ENCODE results near the gene TCF4. TPM values are rescaled to one million over a fixed set of nuclear protein-coding genes. Genes with fewer than 3 reads are reported as not detected.

TCF4 gene
- total RNA-seq, result 48.1 and 52.6 TPM in 2 replicates
- 30.5 TPM for polyA plus RNA-seq (2012)

DNA sequence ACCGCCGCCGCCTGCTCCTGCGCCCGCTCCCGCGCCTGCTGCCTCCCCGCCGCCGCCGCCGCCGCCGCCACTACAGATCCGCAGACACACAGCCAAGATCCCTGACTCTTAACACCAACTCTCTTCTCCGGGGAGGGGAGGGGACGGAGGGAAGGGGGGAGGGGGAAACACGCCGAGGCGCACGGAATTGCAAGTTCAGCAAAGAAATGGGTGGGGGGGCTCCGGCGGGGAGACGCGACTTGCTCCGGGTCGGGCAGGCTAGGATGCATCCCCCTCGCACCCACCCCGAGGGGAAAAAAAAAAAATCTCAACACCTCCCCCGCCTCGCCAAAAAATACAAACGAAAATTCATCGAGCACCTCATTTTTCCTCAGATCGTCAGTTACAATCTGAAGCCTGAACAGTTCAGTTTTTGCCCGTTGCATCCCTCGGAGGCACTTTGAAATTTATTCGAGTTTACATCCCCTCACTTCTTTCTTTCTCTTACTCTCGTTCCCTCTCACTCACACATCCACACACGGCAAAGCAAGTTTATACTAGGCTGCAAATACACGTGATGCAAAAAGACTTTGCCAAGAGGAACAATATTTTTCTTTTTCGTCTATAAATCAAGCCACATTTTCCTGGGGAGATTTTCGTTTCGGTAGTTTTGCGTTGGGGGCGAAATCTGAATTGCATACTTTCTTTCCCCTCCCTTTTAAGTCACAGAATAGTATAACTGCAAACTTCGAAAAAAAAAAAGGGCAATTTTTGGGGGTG is at the start of gene TCF4:
Gene TCF4 (minus strand): TSS at position 82 of the 759 bp plus-strand sequence. CDS start 1,076 bp downstream, outside the sequence.
- peak; percentile 64 for DNase-seq (ENCODE audit: low read depth)

DNA sequence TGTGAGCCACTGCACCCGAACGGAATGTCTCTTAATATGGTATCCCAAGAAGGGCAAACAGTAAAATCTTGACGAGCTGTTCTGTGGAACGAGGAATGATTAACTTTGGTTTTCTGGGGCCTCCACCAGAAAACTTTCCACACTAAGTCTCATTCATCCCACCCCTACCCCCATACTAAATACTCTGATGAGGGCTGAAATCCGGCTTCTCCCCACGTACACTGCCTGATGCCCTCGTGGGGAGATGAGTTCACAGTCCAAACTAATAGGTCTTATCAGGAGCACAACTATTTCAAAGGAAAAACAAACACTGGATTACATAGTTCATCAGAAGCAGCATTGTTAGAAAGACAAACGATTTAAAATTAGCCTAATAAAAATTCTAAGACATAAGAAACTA is 49.2 kb upstream of the TCF4 start:
- no peak for DNase-seq (ENCODE audit: low read depth)

DNA sequence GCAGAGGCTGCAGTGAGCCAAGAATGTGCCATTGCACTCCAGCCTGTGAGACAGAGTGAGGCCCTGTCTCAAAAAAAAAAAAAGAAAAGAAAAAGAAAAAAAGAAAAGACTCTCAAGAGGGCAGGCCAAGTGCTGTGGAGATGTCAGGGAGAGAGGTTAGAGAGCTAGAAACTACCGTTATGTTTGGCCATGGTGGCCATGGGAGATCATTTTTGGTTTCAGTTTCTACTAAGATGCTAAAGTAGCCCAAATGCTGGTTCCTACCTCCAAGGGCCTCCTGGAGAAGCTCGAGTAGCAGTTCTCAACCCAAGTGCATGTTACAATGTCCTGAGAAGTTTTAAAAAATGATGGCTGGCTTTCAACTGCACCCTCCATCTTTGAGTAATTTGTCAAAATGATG is 47.4 kb upstream of the TCF4 start:
- DNase-seq (ENCODE audit: low read depth), result no peak

DNA sequence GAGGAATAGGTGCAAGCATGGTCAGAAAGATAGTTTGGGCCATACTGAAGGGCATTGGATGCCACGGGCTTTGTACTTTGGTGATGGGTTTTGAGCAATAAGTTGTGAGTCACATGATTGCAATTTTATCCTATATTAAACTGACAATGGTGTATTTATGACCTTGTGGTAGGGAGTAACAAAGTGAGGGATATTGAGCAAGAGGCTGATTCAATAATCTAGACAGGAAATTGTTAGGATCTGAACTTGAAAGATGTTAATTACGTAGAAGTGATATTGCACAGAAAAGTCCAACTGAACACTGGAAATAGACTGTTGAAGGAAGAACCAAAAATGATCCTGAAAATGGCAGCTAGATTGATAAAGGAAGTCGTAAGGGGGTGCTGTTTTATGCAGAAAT is 46.6 kb upstream of the TCF4 start:
- no peak for DNase-seq (ENCODE audit: low read depth)

DNA sequence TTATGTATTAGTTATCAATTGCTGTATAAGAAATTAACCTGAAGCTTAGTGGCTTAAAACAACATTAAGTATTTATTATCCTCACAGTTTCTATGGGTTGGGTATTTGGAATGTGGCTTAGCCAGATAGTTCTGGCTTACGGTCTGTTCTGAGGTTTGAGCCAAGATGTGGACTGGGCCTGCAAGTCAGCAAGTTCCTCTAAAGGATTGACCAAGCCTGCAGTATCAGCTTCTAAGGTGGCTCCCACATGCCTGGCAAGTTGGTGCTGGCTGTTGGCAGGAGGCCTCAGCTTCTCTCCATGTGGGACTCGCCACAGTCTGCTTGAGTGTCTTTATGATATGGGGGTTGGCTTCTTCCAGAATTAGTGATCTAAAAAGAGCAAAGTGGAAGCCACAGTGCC is 45.0 kb upstream of the TCF4 start:
- DNase-seq (ENCODE audit: low read depth), result peak; percentile 29

DNA sequence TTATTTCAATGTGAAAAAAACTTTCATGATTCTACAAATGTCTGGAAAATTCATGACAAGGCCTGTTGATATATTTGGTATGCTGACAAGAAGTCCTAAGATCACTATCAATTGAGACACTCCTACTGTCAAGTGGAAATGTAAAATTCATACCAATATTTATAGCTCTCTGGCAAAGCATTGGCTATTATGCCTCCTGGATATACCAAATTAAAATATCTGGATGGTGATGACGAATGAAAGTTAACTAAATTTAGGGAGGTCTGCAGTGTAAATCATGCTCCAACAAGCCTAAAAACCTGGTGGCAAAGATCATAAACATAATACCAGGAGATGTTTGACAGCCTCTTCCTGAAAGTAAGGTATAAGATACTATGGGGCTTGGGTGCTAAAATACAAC is 41.1 kb upstream of the TCF4 start:
- no peak for DNase-seq (ENCODE audit: low read depth)

DNA sequence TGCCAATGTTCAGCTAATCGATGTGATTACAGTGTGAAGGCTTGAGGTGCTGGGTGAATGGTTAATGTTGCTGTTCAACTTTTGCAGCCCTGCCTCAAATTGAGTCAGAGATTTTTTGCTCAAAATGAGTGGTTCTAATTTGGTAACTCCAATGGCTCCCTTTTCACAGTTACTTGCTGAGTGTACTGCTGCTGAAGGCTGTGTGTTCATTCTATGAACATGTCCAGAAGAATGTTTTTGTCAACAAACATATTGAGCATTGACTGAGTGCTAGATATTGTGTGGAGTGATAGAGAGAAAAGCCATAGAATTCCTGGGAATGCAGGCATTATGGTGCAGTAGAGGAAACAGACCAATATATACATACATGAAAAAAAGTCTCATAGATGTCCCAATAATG is 39.0 kb upstream of the TCF4 start:
- no peak for DNase-seq (ENCODE audit: low read depth)

DNA sequence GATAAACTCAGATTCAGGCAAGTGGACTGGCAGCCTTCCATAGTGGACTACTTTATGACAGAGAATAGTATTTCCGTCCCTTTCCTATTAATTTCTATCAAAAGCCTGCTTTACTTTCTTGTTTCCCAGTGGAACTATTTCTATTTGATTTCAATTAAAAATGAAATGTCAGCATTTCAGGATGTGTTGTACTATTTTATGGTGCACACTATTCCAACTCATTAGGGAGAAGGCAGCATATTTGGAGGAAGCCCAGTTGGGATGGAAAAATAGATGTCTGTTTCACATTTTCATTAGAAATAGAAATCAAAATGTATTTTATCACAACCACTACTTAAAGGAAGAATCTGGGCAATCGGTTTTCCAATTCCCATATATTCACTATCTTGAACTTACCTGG is 37.9 kb upstream of the TCF4 start:
- no peak for DNase-seq (ENCODE audit: low read depth)

DNA sequence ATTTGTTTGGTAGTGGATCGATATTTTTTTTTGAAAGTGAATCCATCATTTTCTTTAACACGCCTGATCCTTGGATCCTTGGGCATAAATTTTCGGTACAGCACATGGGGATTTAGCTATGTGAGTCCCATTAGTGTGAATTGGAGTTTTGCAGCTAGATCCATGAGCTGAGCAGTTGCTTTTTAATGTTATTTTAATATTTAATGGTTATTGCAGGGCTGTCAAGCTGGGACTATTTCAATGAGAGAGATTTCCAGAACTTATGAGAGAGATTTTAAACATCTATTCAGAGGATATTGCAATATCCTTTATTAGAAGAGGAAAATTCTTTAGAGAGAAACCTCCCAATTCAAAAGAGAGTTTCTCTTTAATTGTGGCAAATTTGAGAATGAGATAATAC is 35.6 kb upstream of the TCF4 start:
- no peak for DNase-seq (ENCODE audit: low read depth)

DNA sequence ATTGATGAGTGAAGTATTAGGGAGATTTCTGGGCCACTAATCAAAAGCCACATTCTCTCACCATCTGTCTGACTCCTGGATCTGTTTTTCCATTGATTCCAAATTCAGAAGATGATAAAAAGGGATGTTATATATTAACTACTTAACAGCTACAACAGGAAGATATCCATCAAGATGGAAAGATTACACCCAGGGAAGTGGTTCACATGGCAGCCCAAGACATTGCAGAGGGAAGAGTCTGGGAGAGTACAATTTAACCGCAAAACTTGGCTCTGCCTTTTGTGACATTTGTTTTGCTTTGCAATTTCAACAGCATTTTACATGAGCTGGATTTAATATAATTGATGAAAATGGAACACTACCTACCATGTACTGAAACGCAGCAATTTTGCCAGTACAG is 22.5 kb upstream of the TCF4 start:
- DNase-seq (ENCODE audit: low read depth), result no peak

DNA sequence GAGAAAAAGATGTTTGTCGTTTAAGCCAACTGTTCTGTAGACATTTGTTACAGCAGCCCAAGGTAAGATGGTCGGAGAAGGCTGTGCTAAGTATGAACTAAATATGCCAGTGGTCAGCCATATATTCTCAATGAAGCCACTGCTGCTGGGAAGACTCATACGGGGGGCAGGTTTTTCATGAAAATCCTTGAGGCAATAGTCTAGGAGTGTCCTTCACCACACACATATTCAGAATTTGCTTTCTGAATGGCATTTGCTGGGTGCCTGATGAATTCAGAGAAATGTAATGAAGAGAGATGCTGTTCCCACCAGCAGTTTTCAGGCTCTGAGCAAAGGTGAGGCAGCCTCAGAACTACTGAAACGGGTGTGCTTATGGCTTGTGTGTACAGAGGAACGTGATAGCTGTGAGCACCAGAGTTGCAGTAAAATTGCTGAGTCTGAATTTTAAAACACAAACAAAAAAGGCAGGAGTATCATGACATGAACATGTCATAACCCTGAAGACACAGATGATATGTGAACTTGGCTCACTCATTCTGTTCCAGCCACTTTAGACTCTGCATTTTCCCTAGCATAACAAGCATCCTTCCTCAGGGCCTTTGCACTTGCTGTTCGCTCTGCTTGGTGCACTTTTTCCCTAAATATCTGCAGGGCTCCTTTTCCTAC is 21.3 kb upstream of the TCF4 start:
- no peak for DNase-seq (ENCODE audit: low read depth)

DNA sequence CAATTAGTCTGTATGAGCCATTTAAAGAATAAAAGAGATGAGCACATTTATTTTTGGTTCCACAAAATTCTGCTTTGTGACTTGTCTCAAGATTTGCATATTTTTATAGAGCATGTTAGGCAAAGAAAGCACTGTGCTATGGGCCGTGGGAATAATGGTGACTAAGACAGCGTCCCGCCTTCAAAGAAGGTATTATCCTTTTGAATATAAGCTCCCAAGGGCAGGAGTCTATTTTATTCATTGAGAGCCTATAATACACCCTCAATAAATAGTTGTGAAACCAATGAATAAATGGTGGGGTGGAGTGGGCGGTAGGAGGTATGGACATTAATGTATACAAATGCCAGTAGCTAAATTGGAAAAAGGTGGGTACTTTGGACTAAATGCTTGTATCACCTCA is 20.5 kb upstream of the TCF4 start:
- DNase-seq (ENCODE audit: low read depth), result no peak

DNA sequence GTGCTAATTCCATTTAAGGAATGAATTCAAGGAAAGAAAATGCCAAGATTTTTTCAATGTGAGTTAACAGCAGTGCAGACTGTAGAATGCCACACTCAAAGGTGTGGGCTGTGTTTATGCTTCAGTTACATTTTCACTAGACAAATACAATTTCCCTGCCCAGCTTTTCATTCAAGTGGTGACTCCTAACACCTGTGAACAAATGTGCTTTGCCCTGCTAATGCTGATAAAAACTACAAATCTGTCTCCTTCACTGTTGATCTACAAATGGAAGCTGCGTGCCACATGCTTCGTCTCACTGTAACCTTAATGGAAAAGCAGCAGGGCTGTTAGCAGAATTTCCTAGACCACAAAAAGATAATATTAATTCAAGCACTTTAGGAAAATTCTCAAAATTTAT is 19.8 kb upstream of the TCF4 start:
- DNase-seq (ENCODE audit: low read depth), result no peak

DNA sequence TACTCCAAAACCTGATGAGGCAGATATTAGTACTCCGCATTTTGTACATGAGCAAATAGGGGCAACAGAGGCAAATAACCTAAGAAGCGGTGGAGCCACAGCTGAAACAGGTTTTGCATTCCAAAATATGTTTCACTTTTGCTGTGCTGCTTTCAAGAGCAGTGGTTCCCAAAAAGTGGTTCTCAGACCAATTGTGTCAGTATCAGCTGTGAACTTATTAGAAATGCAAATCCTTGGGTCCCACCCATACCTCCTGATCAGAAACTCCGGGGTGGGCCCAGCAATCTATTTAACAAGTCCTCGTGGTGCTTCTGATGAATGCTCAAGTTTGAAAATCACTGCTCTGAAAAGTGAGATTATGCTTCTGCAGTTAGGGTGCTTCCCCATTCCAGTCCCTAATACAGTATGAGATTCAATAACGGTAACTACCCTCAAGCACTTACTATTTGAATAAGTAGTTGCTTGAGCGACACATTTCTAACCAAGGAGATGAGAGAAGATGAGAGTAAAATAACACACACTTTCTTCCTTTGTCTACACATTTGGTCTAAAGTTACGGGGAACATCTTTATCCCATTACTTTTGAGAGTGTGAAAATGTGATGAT is 17.8 kb upstream of the TCF4 start:
- DNase-seq (ENCODE audit: low read depth), result no peak

DNA sequence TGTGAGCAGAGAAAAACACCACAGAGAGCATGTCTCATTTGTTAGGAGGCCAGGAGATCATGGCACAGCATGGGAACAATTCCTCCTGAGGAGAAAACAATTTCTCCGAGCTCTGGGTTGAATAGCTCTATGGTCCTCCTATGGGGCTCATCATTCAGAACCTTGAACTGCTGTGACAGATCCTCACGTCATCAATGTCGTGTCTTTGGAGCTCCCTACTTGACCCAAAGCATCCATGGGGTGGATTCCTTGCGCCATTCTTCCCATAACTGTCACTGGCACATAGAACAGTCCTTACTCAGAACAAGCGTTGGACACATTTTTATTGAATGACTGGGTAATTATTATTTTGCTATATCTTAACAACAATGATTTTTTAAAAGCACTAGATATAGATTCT is 15.8 kb upstream of the TCF4 start:
- DNase-seq (ENCODE audit: low read depth), result no peak

DNA sequence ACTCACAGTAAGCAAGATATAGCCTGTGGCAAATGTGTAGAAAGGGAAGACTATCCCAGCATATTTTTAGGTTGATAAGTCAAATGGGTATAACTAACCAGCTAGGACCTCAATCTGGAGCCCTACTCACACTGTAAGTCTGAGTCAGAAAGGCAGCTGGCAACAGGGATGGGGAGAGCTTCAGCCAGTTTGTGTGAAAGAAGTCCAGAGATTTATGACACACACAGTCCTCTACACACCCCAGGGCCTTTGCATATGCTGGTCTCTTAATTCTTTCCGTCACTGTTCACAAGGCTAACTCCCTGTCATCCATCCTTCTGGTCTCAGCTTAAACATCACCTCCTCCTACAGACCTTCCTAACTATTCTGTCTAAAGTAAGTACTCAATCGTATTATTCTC is 5.9 kb upstream of the TCF4 start:
- DNase-seq (ENCODE audit: low read depth), result no peak

DNA sequence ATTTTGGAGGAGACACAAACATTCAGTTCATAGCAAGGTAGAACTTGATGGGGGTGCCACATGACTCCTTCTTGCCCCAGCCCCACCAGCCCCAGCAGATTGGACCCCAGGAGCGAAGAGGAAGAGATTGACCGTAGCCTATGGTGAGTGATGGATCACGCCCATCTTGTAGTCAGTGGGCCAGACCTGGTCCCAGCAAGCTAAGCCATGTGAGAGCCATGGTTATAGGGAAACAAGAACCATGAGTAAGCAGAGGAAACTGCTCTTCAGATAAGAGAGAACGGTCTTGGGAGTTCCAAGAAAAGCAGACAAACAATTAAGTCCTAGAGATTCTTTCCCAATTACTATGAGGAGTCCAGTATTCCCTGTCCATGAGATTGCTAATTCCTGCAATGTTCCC is 4.6 kb upstream of the TCF4 start:
- DNase-seq (ENCODE audit: low read depth), result no peak

DNA sequence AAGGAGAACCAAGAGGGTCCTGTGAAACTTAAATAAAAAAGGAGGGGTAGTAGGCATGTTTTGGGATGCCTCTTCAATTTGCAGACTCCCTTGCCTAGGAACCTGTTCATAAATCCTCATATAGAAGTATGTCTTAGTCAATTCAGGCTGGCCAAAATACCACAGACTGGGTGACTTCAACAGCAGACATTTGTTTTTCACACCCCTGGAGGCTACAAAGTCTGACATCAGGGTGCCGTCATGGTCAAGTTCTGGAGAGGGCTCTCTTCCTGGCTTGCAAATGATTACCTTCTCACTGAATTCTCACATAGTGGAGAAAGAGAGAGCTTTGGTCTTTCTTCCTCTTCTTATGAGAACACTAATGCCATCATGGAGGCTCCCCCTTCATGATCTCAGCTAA is 4.1 kb upstream of the TCF4 start:
- no peak for DNase-seq (ENCODE audit: low read depth)

DNA sequence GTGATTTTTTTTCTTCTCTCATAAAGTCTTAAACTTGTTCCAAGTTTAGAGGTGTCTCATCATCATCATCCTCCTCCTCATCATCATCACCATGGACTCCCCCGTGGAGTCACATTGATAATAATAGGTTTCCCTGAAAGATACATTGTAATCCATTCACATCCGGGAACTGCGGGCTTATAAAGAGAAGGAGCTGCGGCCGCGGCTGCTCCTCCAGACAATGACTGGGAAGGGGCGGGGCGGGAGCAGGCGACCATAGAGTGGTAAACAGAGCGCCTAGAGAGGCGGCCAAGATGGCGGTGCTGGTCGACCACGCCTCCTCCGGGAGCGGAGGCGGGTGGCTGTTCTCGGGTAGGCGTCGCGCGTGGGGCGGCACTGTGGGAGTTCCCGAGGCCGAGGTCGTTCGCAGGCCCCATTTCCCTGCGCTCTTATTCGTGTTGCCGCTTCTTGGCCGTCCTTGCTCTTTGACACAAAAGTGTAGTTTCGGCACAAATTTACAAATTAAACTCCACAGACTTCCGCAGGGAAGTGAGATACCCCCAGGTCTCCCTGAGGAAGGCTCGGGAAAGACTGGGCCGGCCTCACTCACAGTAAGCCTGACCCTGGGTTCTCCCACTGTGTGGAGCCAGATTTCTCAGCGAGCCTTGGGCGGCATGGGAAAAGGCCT is 1.8 kb upstream of the TCF4 start:
- DNase-seq (ENCODE audit: low read depth), result peak; percentile 97

DNA sequence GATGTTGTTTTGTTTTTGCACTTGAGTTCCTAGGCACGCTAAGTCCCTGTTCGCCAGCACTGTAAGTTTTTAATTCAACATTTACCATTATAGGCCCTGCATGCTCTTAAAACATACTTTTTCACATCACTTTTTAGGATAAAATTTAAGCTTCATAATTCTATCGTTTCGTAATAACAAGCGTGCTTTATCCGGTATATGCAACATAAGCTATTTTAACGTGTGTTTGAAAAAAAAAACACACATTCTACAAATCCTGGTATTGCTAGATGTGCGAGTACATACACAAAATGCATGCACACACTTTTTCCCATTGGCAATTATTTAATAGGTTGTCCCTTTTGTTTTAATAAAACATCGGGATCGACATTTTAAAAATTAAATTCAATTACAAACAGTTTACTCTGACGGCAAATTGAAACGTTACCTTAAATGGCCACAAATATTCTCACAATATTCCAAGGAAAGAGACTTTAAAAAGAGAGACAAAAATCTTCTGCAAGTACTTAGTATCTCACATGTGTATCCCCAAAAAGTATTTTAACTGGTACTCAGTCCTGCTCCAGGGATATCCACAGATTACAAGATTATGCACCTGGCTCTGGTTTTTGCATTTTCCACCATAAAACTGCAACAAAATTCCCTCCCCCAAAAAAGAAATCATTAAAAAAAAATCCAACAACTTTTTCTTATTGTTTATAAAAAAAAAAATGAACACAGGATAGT is 1.0 kb upstream of the TCF4 start:
- DNase-seq (ENCODE audit: low read depth), result peak; percentile 41

DNA sequence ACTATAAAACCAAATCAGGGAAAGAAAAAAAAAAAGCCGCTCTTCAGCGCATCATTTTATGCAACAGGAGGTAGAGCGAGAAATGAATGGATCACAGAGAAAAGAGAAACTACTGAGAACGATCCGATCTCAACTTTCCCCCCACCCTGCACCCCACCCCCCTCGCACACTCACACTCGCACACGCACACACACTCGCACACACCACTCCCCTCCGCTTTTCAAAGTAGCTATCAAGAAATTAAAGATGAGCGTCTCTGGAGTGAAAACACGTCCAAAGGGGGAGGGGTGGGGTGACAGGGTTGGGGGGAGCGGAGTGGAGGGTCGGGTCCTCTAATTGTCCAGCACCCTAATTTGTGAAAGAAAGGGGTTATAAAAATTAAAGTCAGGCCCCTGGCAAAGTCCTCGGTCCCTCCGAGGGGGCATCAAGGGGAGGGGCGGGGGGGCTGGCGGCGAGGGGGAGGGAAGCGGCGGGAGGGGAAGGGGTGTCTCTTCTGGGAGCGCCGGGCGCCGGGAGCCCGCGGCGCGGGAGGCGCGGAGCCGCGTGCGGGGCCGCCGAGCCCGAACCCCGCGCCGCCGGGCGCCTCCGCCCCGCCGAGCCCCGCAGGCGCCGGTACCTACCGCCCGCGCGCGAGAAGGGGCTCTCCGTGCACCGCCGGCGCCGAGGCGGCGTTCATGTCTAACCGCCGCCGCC is 428 bp downstream of the TCF4 start:
- peak; percentile 42 for DNase-seq (ENCODE audit: low read depth)
